ENCODE measurements around the gene HOXB5.

DNA sequence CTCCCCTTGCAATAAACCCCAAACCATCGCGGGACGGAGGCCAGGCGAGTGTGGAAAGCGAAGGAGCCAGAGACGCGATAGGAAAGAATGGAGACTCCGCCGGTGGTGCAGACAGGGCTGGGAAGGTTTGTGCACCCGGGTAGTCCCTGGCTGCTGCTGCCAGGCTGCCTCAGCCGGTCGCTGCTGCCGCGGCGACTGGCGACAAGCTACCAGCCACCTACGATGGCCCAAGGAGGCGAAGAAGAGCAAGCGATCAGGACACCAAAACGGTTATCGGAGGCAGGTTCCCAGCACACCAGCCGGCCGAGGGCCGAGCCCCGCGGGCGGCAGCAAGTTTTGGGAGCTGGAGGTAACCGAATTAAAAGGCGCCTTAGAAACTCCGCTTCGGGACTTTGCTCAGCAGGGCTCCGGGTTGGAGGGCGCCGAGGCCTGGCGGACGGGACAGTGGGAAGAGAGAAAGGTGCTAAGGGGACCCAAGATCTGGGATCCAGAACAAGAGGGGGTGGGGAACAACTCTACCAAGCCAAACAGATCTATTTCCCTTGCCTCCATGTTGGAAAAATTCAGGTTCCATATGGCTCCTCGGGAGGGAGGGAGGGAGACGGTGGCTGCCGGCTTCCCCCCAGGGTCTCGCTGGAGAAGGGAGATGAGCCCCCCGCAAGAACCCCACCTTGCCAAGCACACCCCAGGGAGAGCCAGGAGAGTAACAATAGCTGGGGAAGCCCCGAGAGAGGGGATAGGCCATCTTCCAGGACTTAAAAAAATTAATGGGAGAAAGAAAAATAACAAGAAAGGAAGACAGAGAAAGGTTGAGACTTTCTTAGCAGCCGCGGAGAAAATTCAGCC is 38.9 kb downstream of the HOXB5 start:
- TF ChIP-seq, protein P1, sequence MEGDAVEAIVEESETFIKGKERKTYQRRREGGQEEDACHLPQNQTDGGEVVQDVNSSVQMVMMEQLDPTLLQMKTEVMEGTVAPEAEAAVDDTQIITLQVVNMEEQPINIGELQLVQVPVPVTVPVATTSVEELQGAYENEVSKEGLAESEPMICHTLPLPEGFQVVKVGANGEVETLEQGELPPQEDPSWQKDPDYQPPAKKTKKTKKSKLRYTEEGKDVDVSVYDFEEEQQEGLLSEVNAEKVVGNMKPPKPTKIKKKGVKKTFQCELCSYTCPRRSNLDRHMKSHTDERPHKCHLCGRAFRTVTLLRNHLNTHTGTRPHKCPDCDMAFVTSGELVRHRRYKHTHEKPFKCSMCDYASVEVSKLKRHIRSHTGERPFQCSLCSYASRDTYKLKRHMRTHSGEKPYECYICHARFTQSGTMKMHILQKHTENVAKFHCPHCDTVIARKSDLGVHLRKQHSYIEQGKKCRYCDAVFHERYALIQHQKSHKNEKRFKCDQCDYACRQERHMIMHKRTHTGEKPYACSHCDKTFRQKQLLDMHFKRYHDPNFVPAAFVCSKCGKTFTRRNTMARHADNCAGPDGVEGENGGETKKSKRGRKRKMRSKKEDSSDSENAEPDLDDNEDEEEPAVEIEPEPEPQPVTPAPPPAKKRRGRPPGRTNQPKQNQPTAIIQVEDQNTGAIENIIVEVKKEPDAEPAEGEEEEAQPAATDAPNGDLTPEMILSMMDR (IDR thresholded peaks at IDR 0.05), result no peak
- TF ChIP-seq POLR2A (IDR thresholded peaks at IDR 0.05), result no peak

Measured in ovary (tissue), 3 donors.